Uterus (tissue), 2 donors: ENCODE measurements around the gene NEDD4L.

Experiments used
- POLR2A ChIP-seq, 2 donors: fragments of 450-650 bp; IDR thresholded peaks; one replicate each; pipeline ENCODE4 v1.6.1; 2016; ENCODE audit warnings: antibody characterized with exemption in 2 of 2, mild to moderate bottlenecking in 1 of 2, moderate library complexity in 1 of 2
- TF ChIP-seq, protein P1 (sequence below), 4 experiments: fragments of 200-600 bp in 2 of 4; fragments of 450-650 bp in 2 of 4; sonication (generic) in 2 of 4; IDR thresholded peaks; one replicate each; pipeline ENCODE4 v1.5.1; 2016 to 2019; ENCODE audit warnings: antibody characterized with exemption in 4 of 4, mild to moderate bottlenecking in 2 of 4, moderate library complexity in 1 of 4

DNA sequence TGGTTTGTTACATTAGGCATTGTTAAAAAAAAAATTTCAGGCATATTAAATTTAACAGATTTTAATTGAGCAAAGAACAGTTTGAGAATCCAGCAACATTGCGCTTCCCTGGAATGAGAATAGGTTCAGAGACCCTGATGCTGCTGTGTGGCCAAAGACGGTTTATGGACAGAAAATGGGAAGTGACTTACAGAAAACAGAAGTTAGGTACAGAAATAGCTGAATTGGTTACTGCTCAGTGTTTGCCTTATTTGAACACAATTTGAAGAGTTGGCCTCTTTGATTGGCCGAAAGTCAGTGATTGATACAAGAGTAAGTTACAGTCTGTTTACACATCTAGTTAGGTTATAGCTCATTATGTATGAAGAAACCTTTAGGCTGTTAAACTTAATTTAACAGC, 6.0 kb upstream of the NEDD4L start:
- TF ChIP-seq, protein P1, sequence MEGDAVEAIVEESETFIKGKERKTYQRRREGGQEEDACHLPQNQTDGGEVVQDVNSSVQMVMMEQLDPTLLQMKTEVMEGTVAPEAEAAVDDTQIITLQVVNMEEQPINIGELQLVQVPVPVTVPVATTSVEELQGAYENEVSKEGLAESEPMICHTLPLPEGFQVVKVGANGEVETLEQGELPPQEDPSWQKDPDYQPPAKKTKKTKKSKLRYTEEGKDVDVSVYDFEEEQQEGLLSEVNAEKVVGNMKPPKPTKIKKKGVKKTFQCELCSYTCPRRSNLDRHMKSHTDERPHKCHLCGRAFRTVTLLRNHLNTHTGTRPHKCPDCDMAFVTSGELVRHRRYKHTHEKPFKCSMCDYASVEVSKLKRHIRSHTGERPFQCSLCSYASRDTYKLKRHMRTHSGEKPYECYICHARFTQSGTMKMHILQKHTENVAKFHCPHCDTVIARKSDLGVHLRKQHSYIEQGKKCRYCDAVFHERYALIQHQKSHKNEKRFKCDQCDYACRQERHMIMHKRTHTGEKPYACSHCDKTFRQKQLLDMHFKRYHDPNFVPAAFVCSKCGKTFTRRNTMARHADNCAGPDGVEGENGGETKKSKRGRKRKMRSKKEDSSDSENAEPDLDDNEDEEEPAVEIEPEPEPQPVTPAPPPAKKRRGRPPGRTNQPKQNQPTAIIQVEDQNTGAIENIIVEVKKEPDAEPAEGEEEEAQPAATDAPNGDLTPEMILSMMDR (IDR thresholded peaks at IDR 0.05), result no peak
- no peak for TF ChIP-seq POLR2A (IDR thresholded peaks at IDR 0.05)
